Measurements from ENCODE around the gene MATN1.

Gene MATN1

DNA sequence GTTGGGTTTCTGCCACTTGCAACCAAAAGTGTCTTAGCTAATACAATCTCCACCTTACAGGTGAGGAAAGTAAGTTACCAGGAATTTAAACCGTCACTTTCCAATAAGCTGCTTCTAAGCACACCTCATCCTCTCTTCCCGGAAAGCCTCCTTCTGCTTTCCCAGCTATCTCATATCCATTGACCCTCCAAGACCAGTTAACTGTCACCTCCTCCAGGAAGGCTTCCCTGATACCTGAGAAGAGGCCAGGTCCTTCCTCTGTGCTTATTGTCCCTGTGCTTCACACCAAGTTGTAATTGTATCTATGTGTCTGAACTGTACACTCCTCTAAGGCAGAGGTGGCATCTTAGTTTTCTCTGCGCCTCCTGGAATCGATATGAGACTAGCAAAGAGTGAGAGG, 11.2 kb upstream of the MATN1 start:
- Histone ChIP-seq H3K4me3 (IDR thresholded peaks at IDR 0.05; ENCODE audit: insufficient read depth, low read depth, low read length) (no peak overlapping the region), H3K79me2 (ENCODE audit: insufficient read depth, low read depth) (no peaks in the 10 kb centered on the region), H3K4me1 (ENCODE audit: low read depth, poor library complexity, severe bottlenecking) (peaks cover 13% of the 10 kb centered on the region), H4K20me1 (ENCODE audit: insufficient read depth) (no peaks in the 10 kb centered on the region), H3K4me2 (no peak overlapping the region), H2AFZ (ENCODE audit: low read depth) (no peak overlapping the region), H3K27me3 (ENCODE audit: insufficient read depth, low read depth) (no peaks in the 10 kb centered on the region), H3K36me3 (ENCODE audit: insufficient read depth) (no peaks in the 10 kb centered on the region; the same call in 1 of the 2 replicates), H3K27ac (no peak overlapping the region), H3K9ac (no peak overlapping the region)
- TF ChIP-seq, protein P1, sequence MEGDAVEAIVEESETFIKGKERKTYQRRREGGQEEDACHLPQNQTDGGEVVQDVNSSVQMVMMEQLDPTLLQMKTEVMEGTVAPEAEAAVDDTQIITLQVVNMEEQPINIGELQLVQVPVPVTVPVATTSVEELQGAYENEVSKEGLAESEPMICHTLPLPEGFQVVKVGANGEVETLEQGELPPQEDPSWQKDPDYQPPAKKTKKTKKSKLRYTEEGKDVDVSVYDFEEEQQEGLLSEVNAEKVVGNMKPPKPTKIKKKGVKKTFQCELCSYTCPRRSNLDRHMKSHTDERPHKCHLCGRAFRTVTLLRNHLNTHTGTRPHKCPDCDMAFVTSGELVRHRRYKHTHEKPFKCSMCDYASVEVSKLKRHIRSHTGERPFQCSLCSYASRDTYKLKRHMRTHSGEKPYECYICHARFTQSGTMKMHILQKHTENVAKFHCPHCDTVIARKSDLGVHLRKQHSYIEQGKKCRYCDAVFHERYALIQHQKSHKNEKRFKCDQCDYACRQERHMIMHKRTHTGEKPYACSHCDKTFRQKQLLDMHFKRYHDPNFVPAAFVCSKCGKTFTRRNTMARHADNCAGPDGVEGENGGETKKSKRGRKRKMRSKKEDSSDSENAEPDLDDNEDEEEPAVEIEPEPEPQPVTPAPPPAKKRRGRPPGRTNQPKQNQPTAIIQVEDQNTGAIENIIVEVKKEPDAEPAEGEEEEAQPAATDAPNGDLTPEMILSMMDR (conservative IDR thresholded peaks at IDR 0.05; ENCODE audit: low read depth, low read length), result no peak

DNA sequence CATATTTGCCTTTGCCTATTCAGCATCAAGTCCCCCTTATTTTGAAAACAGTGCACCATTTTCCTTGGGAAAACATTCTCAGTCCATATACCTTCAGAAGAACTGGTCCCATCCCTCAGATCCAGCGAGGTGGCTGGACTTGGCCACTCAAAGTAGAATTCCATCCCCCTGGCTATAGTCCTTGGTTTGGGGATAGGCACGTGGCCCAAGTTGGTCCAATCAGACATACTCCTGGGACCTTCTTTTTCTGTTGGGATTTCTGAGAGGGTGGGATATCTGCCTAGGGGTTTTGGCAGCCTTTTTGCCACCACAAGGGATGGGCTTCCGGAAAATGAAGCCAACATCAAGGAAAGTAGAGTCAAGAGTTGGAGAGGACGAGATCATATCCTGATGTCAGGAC, 10.7 kb upstream of the MATN1 start:
- no peak overlapping the region for H2AFZ ChIP-seq (ENCODE audit: low read depth)
- no peaks in the 10 kb centered on the region for H3K79me2 ChIP-seq (ENCODE audit: insufficient read depth, low read depth)
- H3K27me3 ChIP-seq (ENCODE audit: insufficient read depth, low read depth), result no peaks in the 10 kb centered on the region
- no peak overlapping the region for H3K4me3 ChIP-seq (IDR thresholded peaks at IDR 0.05; ENCODE audit: insufficient read depth, low read depth, low read length)
- peaks cover 13% of the 10 kb centered on the region for H3K4me1 ChIP-seq (ENCODE audit: low read depth, poor library complexity, severe bottlenecking)
- no peak overlapping the region for H3K9ac ChIP-seq
- TF ChIP-seq, protein P1 (conservative IDR thresholded peaks at IDR 0.05; ENCODE audit: low read depth, low read length), result no peak
- H3K36me3 ChIP-seq (ENCODE audit: insufficient read depth), result no peaks in the 10 kb centered on the region; the same call in 1 of the 2 replicates
- no peaks in the 10 kb centered on the region for H4K20me1 ChIP-seq (ENCODE audit: insufficient read depth)
- H3K27ac ChIP-seq, result no peak overlapping the region
- H3K4me2 ChIP-seq, result no peak overlapping the region

DNA sequence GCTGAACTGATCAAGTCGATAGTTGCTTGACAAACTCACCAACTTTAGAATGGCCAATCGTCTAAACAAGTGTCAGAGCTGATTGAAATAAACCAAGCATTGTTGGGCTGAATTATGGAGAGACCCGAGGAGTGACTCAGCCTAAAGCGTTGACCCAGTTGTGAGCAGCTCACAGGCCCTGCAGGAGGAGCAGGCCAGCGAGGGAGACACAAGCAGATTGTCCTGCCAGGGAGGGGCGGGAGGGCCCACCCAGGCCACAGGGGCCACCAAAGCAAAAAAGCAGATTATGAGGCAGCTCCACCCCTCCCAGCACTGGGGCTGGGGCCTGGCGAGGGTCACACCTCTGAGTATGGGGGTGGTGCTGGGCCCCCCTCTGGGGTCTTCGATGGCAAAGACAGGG, 10.1 kb upstream of the MATN1 start:
- Histone ChIP-seq H2AFZ (ENCODE audit: low read depth) (no peak overlapping the region), H3K79me2 (ENCODE audit: insufficient read depth, low read depth) (no peaks in the 10 kb centered on the region), H3K4me1 (ENCODE audit: low read depth, poor library complexity, severe bottlenecking) (peaks cover 13% of the 10 kb centered on the region), H3K27ac (no peak overlapping the region), H3K9ac (no peak overlapping the region), H3K27me3 (ENCODE audit: insufficient read depth, low read depth) (no peaks in the 10 kb centered on the region), H3K36me3 (ENCODE audit: insufficient read depth) (no peaks in the 10 kb centered on the region), H4K20me1 (ENCODE audit: insufficient read depth) (no peaks in the 10 kb centered on the region), H3K4me2 (no peak overlapping the region), H3K4me3 (IDR thresholded peaks at IDR 0.05; ENCODE audit: insufficient read depth, low read depth, low read length) (no peak overlapping the region)
- TF ChIP-seq, protein P1 (conservative IDR thresholded peaks at IDR 0.05; ENCODE audit: low read depth, low read length), result no peak

GRCh38 chr1:30732277-30732996, 9.1 kb upstream of the MATN1 start:
- Histone ChIP-seq H4K20me1 (ENCODE audit: insufficient read depth) (no peaks in the 10 kb centered on the region), H3K4me1 (ENCODE audit: low read depth, poor library complexity, severe bottlenecking) (peaks cover 13% of the 10 kb centered on the region), H3K4me3 (IDR thresholded peaks at IDR 0.05; ENCODE audit: insufficient read depth, low read depth, low read length) (no peak overlapping the region), H3K36me3 (ENCODE audit: insufficient read depth) (no peaks in the 10 kb centered on the region), H3K9ac (no peak overlapping the region), H3K27me3 (ENCODE audit: insufficient read depth, low read depth) (no peaks in the 10 kb centered on the region), H2AFZ (ENCODE audit: low read depth) (no peak overlapping the region), H3K27ac (0 out of 2 replicates have a peak overlapping the region, but pooled peaks have one; percentile 3), H3K79me2 (ENCODE audit: insufficient read depth, low read depth) (no peaks in the 10 kb centered on the region), H3K4me2 (no peak overlapping the region)
- TF ChIP-seq, protein P1 (conservative IDR thresholded peaks at IDR 0.05; ENCODE audit: low read depth, low read length), result no peak

Measured in KMS-11 (cell line).